ENCODE measurements around the gene RAB34.
"Not testable (repeated sequence)": the region's sequence is repeated elsewhere in the genome, so short reads cannot be mapped to it uniquely, and the experiment has no call there.

The RAB34 gene

GRCh38 chr17:28726627-28727491 is 9.2 kb upstream of the RAB34 start:
- peak; percentile 86 for DNase-seq

- DNase-seq, result peak; percentile 37
These were observed 8.6 kb upstream of the RAB34 start, which contains the start of gene TLCD1 for GRCh38 chr17:28726226-28726626. Gene TLCD1 (minus strand): TSS chr17:28726233. CDS start chr17:28726097, 136 bp downstream.

GRCh38 chr17:28725660-28726225 is 8.1 kb upstream of the RAB34 start:
- DNase-seq, result peak; percentile 59

- peak; percentile 74 for DNase-seq
These were observed 7.5 kb upstream of the RAB34 start for GRCh38 chr17:28725166-28725659.

- no peak for DNase-seq
These were observed 7.0 kb upstream of the RAB34 start for GRCh38 chr17:28724500-28725165.

- peak; percentile 9 for DNase-seq
These were observed 6.3 kb upstream of the RAB34 start for GRCh38 chr17:28723836-28724499.

- no peak for DNase-seq
These were observed 5.6 kb upstream of the RAB34 start for GRCh38 chr17:28723159-28723835.

- no peak for DNase-seq
These were observed 4.9 kb upstream of the RAB34 start for GRCh38 chr17:28722417-28723158.

GRCh38 chr17:28720997-28721329 is 3.3 kb upstream of the RAB34 start:
- DNase-seq, result not testable (repeated sequence)

- DNase-seq, result peak; percentile 18
These were observed 2.8 kb upstream of the RAB34 start for GRCh38 chr17:28720247-28720996.

- no peak for DNase-seq
These were observed 1.4 kb upstream of the RAB34 start for GRCh38 chr17:28719021-28719433.

- no peak for DNase-seq
These were observed 809 bp upstream of the RAB34 start for GRCh38 chr17:28718333-28719020.

GRCh38 chr17:28716740-28717577 is 709 bp downstream of the RAB34 start:
- DNase-seq, result no peak

- DNase-seq, result no peak
These were observed 2.5 kb downstream of the RAB34 start for GRCh38 chr17:28715217-28715616.

GRCh38 chr17:28714281-28714680 is 3.4 kb downstream of the RAB34 start:
- no peak for DNase-seq

- DNase-seq, result no peak
These were observed 4.8 kb downstream of the RAB34 start for GRCh38 chr17:28712705-28713415.

GRCh38 chr17:28712032-28712704 is 5.5 kb downstream of the RAB34 start:
- DNase-seq, result peak; percentile 81

GRCh38 chr17:28711723-28712031 is 6.0 kb downstream of the RAB34 start, which contains the start of gene PROCA1:
Gene PROCA1 (minus strand): TSS chr17:28711888. CDS start chr17:28711660, 228 bp downstream.
- no peak for DNase-seq
